HG03196 (cell line): ENCODE data around the gene SLC6A8.
"Not testable (repeated sequence)": the region's sequence is repeated elsewhere in the genome, so short reads cannot be mapped to it uniquely, and the experiment has no call there.

Experiments used
- ATAC-seq: cut with Tn5 transposase; IDR thresholded peaks from one replicate; pipeline ENCODE4 v1.9.1; 2021; ENCODE audit not compliant: unreplicated experiment

The SLC6A8 gene

GRCh38 chrX:153692611-153693156 is 5.0 kb downstream of the SLC6A8 start:
- no peak for ATAC-seq

GRCh38 chrX:153693216-153694086 is 5.7 kb downstream of the SLC6A8 start:
- ATAC-seq, result no peak

- ATAC-seq, result not testable (repeated sequence)
Measured at GRCh38 chrX:153694256-153694655, 6.5 kb downstream of the SLC6A8 start.

GRCh38 chrX:153694687-153695270 is 7.1 kb downstream of the SLC6A8 start:
- no peak for ATAC-seq

GRCh38 chrX:153696100-153696499 is 8.4 kb downstream of the SLC6A8 start:
- no peak for ATAC-seq

- ATAC-seq, result not testable (repeated sequence)
Measured at GRCh38 chrX:153696538-153696937, 8.8 kb downstream of the SLC6A8 start.

GRCh38 chrX:153696986-153697722 is 9.4 kb downstream of the SLC6A8 start:
- ATAC-seq, result not testable (repeated sequence)

- no peak for ATAC-seq
Measured at GRCh38 chrX:153697924-153698865, 10.5 kb downstream of the SLC6A8 start.

- not testable (repeated sequence) for ATAC-seq
Measured at GRCh38 chrX:153699210-153699783, 11.6 kb downstream of the SLC6A8 start.

- ATAC-seq, result not testable (repeated sequence)
Measured at GRCh38 chrX:153699784-153700371, 12.2 kb downstream of the SLC6A8 start.

GRCh38 chrX:153700376-153700945 is 12.7 kb downstream of the SLC6A8 start:
- no peak for ATAC-seq

- ATAC-seq, result no peak
Measured at GRCh38 chrX:153700967-153701366, 13.2 kb downstream of the SLC6A8 start.

- ATAC-seq, result no peak
Measured at GRCh38 chrX:153701706-153702105, 14.0 kb downstream of the SLC6A8 start.

GRCh38 chrX:153702336-153703035 is 14.8 kb downstream of the SLC6A8 start:
- ATAC-seq, result no peak

- ATAC-seq, result no peak
Measured at GRCh38 chrX:153703036-153703370, 15.3 kb downstream of the SLC6A8 start.

GRCh38 chrX:153704021-153704526 is 16.3 kb downstream of the SLC6A8 start:
- ATAC-seq, result no peak

GRCh38 chrX:153704631-153705402 is 17.1 kb downstream of the SLC6A8 start:
- not testable (repeated sequence) for ATAC-seq
